ENCODE results near the gene USP21. TPM values are rescaled to one million over a fixed set of nuclear protein-coding genes. Genes with fewer than 3 reads are reported as not detected.

The USP21 gene
- total and polyA plus RNA-seq, 9 of the 15 experiments (the other 6 are each of a cell fraction or from before 2014, with no cell fraction given): 4.9 to 52.4 (median 21.6) TPM

DNA sequence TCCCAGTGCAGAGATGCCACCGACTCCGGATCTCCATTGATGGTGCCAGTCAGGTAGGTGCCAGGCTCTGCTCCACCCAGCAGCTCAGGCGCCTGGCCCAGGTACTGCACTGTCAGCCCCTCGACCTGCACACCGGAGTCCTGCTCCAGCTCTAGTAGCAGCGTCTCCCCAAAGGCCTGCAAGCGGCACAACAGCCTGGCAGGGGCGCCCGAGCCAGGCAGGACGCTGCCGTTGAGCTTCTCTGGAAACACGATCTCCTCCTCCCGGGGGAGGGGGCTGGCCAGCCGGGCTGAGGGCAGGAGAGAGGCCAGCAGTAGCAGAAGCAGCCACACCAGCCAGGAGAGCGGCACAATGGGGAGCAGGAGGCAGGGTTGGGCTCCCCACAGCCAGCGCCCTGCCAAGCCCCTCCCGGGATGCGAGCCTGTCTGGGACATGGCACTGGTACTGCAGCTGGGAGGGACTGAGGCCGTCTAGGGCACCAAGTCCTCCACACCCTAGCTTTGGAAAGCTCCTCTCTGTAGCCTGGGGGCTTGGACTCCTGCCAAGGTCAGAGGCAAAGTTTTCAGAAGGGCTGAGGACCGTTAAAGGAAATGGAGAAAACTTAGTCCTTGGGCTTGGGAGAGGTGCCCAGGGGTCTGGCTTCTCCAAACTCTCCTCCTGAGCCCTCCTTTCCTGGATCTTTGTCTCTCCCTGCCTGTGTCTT, 39.0 kb downstream of the USP21 start:
- FAIRE-seq (peak; percentile 35), DNase-seq (ENCODE audit: extremely low read depth in 1 of 4, low spot score in 3 of 4) (peak in 1 of 4 experiments; percentile 56), ATAC-seq (no peak)
- BruUV-seq (replicated peaks): TSS peak; percentile 63
- in situ Hi-C loops (cut with MboI) (no loop called here), intact Hi-C loops (cut with micrococcal nuclease) (no loop called here)
- Histone ChIP-seq H3K4me1 (replicated peaks in 1 of 2; ENCODE audit: control insufficient read depth in 2 of 2, insufficient read depth in 2 of 2, low read length in 2 of 2) (peaks cover 56 to 61% of the 10 kb centered on the region in 2 experiments), H3K4me2 (ENCODE audit: insufficient read depth, low read length) (peak overlapping the region; percentile 59), H3K9ac (ENCODE audit: insufficient read depth in 1 of 2, low read depth in 2 of 2, low read length in 2 of 2) (peak overlapping the region; percentile 83 to 85; a peak in 3 of 4 replicates), H3K4me3 (no peak overlapping the region), H3K9me1 (ENCODE audit: control insufficient read depth, insufficient read depth, low read length) (no peaks in the 10 kb centered on the region), H3K27ac (ENCODE audit: extremely low read depth, low read depth, low read length) (peak overlapping the region; percentile 99), H3K9me3 (replicated peaks; ENCODE audit: control insufficient read depth, insufficient read depth, low read depth, low read length) (no peaks in the 10 kb centered on the region), H4K20me1 (replicated peaks; ENCODE audit: control insufficient read depth, insufficient read depth, low read length) (no peaks in the 10 kb centered on the region), H3K27me3 (ENCODE audit: control insufficient read depth in 2 of 2, insufficient read depth in 2 of 2, low read length in 2 of 2) (no peaks in the 10 kb centered on the region), H2AFZ (ENCODE audit: low read depth, low read length) (peak overlapping the region; percentile 97), H3K36me3 (ENCODE audit: control insufficient read depth, insufficient read depth, low read length) (peaks cover 2% of the 10 kb centered on the region; the same call in 1 of the 3 replicates), H3K79me2 (ENCODE audit: control insufficient read depth, insufficient read depth, low read length) (peaks cover 14% of the 10 kb centered on the region)
- POLR2A ChIA-PET: interaction anchor here (0.6 to 1.2 kb wide), 6 partner anchors 12 to 191 kb away, joined by 3 to 5 read pairs (median 3); partner anchors contain the start of genes DEDD and PPOX
- TF ChIP-seq CCNT2 (IDR thresholded peaks at IDR 0.05; ENCODE audit: borderline replicate concordance, extremely low read depth, insufficient read length, low read depth, low read length) (no peak), MBD1 (CRISPR knock-in tag; IDR thresholded peaks at IDR 0.05) (no peak), NFIC (IDR thresholded peaks at IDR 0.05) (peak; percentile 90), RBFOX2 (IDR thresholded peaks at IDR 0.05; ENCODE audit: low read depth, low read length) (peak; percentile 57; the same call in 1 of the 2 replicates), SNRNP70 (optimal IDR thresholded peaks at IDR 0.05; ENCODE audit: low read depth, low read length) (no peak)
- WGBS (ENCODE audit: insufficient coverage, low coverage, missing lambda C conversion rate): 60% methylated on average over 14 of the region's 20 CpGs
- CTCF ChIA-PET (ENCODE audit: low intra/inter-chr PET ratio): no interaction called here
